Measurements from ENCODE around the gene PKM. TPM values are rescaled to one million over a fixed set of nuclear protein-coding genes. Genes with fewer than 3 reads are reported as not detected.

The PKM gene
- 1,517 and 1,826 TPM in 2 replicates for total RNA-seq

DNA sequence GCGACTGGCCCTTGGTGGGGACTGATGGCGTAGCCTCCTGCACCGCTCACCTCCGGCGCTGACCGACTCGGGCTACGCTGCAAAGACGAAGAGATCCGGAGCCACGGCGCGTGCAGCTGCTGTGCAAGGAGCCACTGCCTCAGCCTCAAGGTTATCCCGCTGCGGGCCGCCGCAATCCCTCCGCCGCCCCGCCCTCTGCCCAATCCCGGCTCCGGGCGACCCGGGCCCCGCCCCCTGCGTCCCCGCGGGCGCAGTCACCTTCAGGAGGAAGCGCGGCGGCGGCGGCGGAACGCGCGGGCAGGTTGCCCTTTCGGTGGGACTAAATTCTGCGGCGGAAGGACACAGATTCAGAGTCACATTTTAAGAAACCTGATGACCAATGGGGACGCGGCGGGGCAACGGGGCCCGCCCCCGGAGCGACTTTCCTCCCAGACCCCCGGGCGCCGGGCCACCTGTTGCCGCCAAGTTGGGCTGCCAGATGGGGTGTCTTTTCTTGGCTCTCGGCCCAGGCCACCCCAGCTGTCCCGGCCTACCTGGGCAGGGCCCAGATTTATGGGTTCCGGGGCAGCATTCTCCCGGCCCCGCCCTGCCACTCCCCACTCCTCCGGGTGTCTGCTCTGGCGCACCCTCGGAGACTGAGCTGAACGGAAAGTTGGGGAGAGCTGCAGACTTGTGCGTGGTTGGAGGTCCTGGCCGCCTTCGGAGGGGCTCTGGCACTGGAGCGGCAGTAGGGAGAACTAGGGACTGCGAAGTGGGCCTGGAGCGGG is at the start of gene PKM:
PKM (minus strand) TSS at position 125 of the 767 bp plus-strand sequence. CDS start 12,093 bp downstream, outside the sequence.

GRCh38 chr15:72272213-72272996 is 41.4 kb upstream of the PKM start, which contains the start of gene PARP6:
Gene PARP6 (minus strand): TSS chr15:72272554. CDS start chr15:72267477, 5,077 bp downstream.

GRCh38 chr15:72197460-72198355 is 33.3 kb downstream of the PKM start, which contains the start of gene GRAMD2A:
Gene GRAMD2A (minus strand): TSS chr15:72197787.

Other genes starting within 250 kb of the PKM start
- gene MYO9A, start 113.0 kb downstream of the PKM start, total RNA-seq: 13.2 and 18.8 TPM in 2 replicates
- gene SENP8, start 112.8 kb downstream of the PKM start, total RNA-seq: 1.5 and 3.8 TPM in 2 replicates
- gene GRAMD2A, start 33.4 kb downstream of the PKM start, total RNA-seq: not detected in 2 replicates
- 13.6 and 19.3 TPM in 2 replicates for gene PARP6, start 41.4 kb upstream of the PKM start, total RNA-seq
- 0.54 TPM in 1 of 2 replicates, not detected in the other for gene CELF6, start 89.0 kb upstream of the PKM start, total RNA-seq
- gene HEXA, start 144.8 kb upstream of the PKM start, total RNA-seq: 141 and 147 TPM in 2 replicates
- not detected in 2 replicates for gene TMEM202, start 167.1 kb upstream of the PKM start, total RNA-seq
- gene ARIH1, start 243.1 kb upstream of the PKM start, total RNA-seq: 24.6 and 26.2 TPM in 2 replicates